IPS-NIHi11 (cell line): Measurements from ENCODE around the gene MERTK.
"Not testable (repeated sequence)": the region's sequence is repeated elsewhere in the genome, so short reads cannot be mapped to it uniquely, and the experiment has no call there.

ENCODE experiments used
- DNase-seq: peaks from one replicate; pipeline ENCODE4 v3.0.0; 2012; ENCODE audit warnings: mixed read lengths, low spot score

MERTK gene

GRCh38 chr2:112012556-112012955 lies 114.1 kb downstream of the MERTK start:
- no peak for DNase-seq

- no peak for DNase-seq
Observed at GRCh38 chr2:112018846-112019245, 120.4 kb downstream of the MERTK start.

- DNase-seq = no peak
Observed at GRCh38 chr2:112019569-112019982, 121.2 kb downstream of the MERTK start.

GRCh38 chr2:112020561-112020960 lies 122.2 kb downstream of the MERTK start:
- peak; percentile 51 for DNase-seq

- DNase-seq = no peak
Observed at GRCh38 chr2:112021290-112021689, 122.9 kb downstream of the MERTK start.

- no peak for DNase-seq
Observed at GRCh38 chr2:112021781-112022231, 123.4 kb downstream of the MERTK start.

GRCh38 chr2:112023707-112024106 lies 125.3 kb downstream of the MERTK start:
- no peak for DNase-seq

- no peak for DNase-seq
Observed at GRCh38 chr2:112024231-112024630, 125.8 kb downstream of the MERTK start.

GRCh38 chr2:112024896-112025491 lies 126.6 kb downstream of the MERTK start:
- no peak for DNase-seq

- no peak for DNase-seq
Observed at GRCh38 chr2:112026509-112026908, 128.1 kb downstream of the MERTK start.

- DNase-seq = no peak
Observed at GRCh38 chr2:112027767-112028166, 129.4 kb downstream of the MERTK start.

- no peak for DNase-seq
Observed at GRCh38 chr2:112029164-112029563, 130.8 kb downstream of the MERTK start.

- DNase-seq = peak; percentile 38
Observed at GRCh38 chr2:112031473-112032223, 133.2 kb downstream of the MERTK start.

- DNase-seq = no peak
Observed at GRCh38 chr2:112032224-112032586, 133.8 kb downstream of the MERTK start.

GRCh38 chr2:112032689-112033465 lies 134.5 kb downstream of the MERTK start:
- no peak for DNase-seq

- DNase-seq = no peak
Observed at GRCh38 chr2:112033600-112033999, 135.2 kb downstream of the MERTK start.

- DNase-seq = no peak
Observed at GRCh38 chr2:112034924-112035323, 136.5 kb downstream of the MERTK start.

- DNase-seq = no peak
Observed at GRCh38 chr2:112035786-112036185, 137.4 kb downstream of the MERTK start.

GRCh38 chr2:112039556-112039955 lies 141.1 kb downstream of the MERTK start:
- not testable (repeated sequence) for DNase-seq

- DNase-seq = not testable (repeated sequence)
Observed at GRCh38 chr2:112040066-112040465, 141.7 kb downstream of the MERTK start.

GRCh38 chr2:112041460-112041859 lies 143.1 kb downstream of the MERTK start:
- not testable (repeated sequence) for DNase-seq

GRCh38 chr2:112045446-112046014 lies 147.1 kb downstream of the MERTK start:
- DNase-seq = no peak

GRCh38 chr2:112046231-112046630 lies 147.8 kb downstream of the MERTK start:
- no peak for DNase-seq
